Adrenal gland (tissue), 12 donors: ENCODE results near the gene COX7A2L. TPM values are rescaled to one million over a fixed set of nuclear protein-coding genes. Genes with fewer than 3 reads are reported as not detected.

Experiments
- DNase-seq, 7 donors: peaks; one replicate each; pipeline ENCODE4 v3.0.0-alpha.2; 2019 to 2020
- H3K27ac ChIP-seq, 5 donors: fragments of 200-600 bp; sonication (generic) in 4 of 5; 1 replicate in 3 of 5; 2 replicates in 2 of 5; pipeline versions ENCODE4 v1.5.1 to v1.8.0; 2016 to 2020; ENCODE audit warnings: mild to moderate bottlenecking in 1 of 5
- H3K27me3 ChIP-seq: fragments of 200-600 bp; 2 replicates; pipeline ENCODE4 v1.8.0; 2021
- H3K36me3 ChIP-seq, 2 donors: fragments of 200-600 bp; replicated peaks in 1 of 2; 1 replicate in 1 of 2; 2 replicates in 1 of 2; pipeline versions ENCODE4 v1.5.1 to v1.8.0; 2018 to 2022
- H3K4me1 ChIP-seq, 2 donors: fragments of 200-600 bp; replicated peaks in 1 of 2; 1 replicate in 1 of 2; 2 replicates in 1 of 2; pipeline versions ENCODE4 v1.5.1 to v1.8.0; 2018 to 2021
- H3K4me3 ChIP-seq, 4 donors: fragments of 200-600 bp; sonication (generic) in 3 of 4; one replicate each; pipeline ENCODE4 v1.5.1; 2016 to 2018
- H3K9me3 ChIP-seq, 3 donors: fragments of 200-600 bp; sonication (generic) in 1 of 3; replicated peaks in 1 of 3; 1 replicate in 2 of 3; 2 replicates in 1 of 3; pipeline versions ENCODE4 v1.5.1 to v1.8.0; 2016 to 2021
- POLR2A ChIP-seq, 2 donors: fragments of 450-650 bp; IDR thresholded peaks; one replicate each; pipeline ENCODE4 v1.6.1; 2017; ENCODE audit warnings: antibody characterized with exemption in 2 of 2, mild to moderate bottlenecking in 2 of 2, moderate library complexity in 1 of 2
- WGBS, 4 donors: extraction: QIAGEN DNeasy Blood & Tissue Kit in 2 of 4; methylation state at CpG; one replicate each; pipeline versions ENCODE4 v1.1.5 to v1.1.7; 2013 to 2017; 5-methylcytosine and 5-hydroxymethylcytosine counted together
- intact Hi-C, 2 donors: fragments of 100-400 bp; cut with DNase I; formaldehyde crosslinking; loops; one replicate each; pipeline versions ENCODE4 v1.14.1 to v1.15.0; 2022 to 2023
- polyA plus RNA-seq, 3 donors: library from polyadenylated mRNA; stranded (reverse); fragments of 200-250 nt in 2 of 3; fragments of 350-450 nt in 1 of 3; fragmentation: Illumina TruSeq in 1 of 3; extraction: RNeasy Lipid Tissue Mini Kit (QIAGEN cat#74804) in 1 of 3; gene quantifications; one replicate each; pipeline ENCODE4 v1.2.3, GENCODE V29; 2013 to 2014
- total RNA-seq, 9 donors: library from RNA; depleted of rRNA in 4 of 9; stranded (reverse); fragments of >200 nt in 4 of 9; fragments of 120-200 nt in 1 of 9; fragmentation: NEBNext Ultra II Directional in 1 of 9; extraction: Animal tissue kit (Norgen Biotek cat#: 25700) in 1 of 9; gene quantifications; one replicate each; pipeline versions ENCODE4 v1.1.0 to v1.2.4, GENCODE V29; 2013 to 2023
- TF ChIP-seq, protein P1 (sequence below), 6 experiments: fragments of 450-650 bp in 4 of 6; fragments of 200-600 bp in 2 of 6; sonication (generic) in 1 of 6; IDR thresholded peaks; 1 replicate in 5 of 6; 2 replicates in 1 of 6; pipeline versions ENCODE4 v1.5.1 to v1.8.0; 2016 to 2021; ENCODE audit warnings: antibody characterized with exemption in 6 of 6, mild to moderate bottlenecking in 2 of 6, moderate library complexity in 1 of 6
- donor health status: healthy with polysubstance abuse.
- donor health status: Bipolar disorder and iron deficiency.
- donor health status: DM: yes; HTN: yes; CAD: no.
- donor health status: DM: no; HTN: no; CAD: no.
- donor health status: DM: no; HTN: no; CAD: no.
- donor health status: DM: yes; HTN: yes; CAD: no.

COX7A2L gene
- total and polyA plus RNA-seq, 12 donors, result 124 to 446 (median 291) TPM

DNA sequence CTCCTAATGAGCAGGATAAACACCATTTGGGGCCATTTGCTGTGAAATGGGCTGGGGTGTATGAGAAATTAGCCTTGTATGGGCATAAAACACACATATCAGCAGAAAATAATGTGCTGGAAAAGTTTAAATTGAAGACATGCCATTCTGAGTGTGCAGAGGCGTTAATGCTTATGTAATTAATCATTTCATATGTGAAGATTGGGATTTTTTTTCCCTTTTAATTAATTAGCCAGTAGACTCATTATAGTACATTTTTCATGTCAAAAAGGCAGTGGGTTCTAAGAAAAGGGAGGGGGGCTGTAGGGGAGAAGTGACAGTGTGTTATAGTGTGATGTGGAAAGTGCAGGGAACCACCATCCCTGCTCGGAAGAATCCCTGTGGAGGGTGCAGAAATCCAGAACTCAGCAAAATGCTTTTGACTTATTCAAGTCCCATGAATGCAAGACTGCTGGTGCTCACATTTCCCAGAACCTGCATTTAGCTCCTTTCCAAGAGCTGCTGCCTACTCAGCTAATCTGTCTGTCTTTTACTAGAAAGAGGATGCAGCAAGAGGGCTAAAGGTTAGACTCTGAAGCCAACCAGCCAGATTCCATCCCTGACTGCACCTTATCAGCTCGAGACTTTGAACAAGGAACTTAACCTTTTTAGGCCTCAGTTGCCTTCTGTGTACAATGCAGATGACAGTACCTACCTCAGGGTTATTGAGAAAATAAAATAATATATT, 11.6 kb upstream of the COX7A2L start:
- Histone ChIP-seq H3K4me1 (peaks cover 4 to 8% of the 10 kb centered on the region in 2 donors), H3K4me3 (no peak overlapping the region), H3K36me3 (no peaks in the 10 kb centered on the region), H3K9me3 (no peaks in the 10 kb centered on the region), H3K27ac (peak overlapping the region in 1 of 5 donors; percentile 68), H3K27me3 (no peaks in the 10 kb centered on the region)
- intact Hi-C loops, result loop anchor here in 1 of 2 donors (10.0 kb wide), 1 partner anchor 112 kb away; no protein-coding TSS in a partner anchor
- TF ChIP-seq, protein P1, sequence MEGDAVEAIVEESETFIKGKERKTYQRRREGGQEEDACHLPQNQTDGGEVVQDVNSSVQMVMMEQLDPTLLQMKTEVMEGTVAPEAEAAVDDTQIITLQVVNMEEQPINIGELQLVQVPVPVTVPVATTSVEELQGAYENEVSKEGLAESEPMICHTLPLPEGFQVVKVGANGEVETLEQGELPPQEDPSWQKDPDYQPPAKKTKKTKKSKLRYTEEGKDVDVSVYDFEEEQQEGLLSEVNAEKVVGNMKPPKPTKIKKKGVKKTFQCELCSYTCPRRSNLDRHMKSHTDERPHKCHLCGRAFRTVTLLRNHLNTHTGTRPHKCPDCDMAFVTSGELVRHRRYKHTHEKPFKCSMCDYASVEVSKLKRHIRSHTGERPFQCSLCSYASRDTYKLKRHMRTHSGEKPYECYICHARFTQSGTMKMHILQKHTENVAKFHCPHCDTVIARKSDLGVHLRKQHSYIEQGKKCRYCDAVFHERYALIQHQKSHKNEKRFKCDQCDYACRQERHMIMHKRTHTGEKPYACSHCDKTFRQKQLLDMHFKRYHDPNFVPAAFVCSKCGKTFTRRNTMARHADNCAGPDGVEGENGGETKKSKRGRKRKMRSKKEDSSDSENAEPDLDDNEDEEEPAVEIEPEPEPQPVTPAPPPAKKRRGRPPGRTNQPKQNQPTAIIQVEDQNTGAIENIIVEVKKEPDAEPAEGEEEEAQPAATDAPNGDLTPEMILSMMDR (IDR thresholded peaks at IDR 0.05), result no peak
- TF ChIP-seq POLR2A (IDR thresholded peaks at IDR 0.05), result no peak
- WGBS, 4 donors, result 47 to 79% (median 70%) methylated on average over 3 of the region's 3 CpGs
- no peak for DNase-seq

DNA sequence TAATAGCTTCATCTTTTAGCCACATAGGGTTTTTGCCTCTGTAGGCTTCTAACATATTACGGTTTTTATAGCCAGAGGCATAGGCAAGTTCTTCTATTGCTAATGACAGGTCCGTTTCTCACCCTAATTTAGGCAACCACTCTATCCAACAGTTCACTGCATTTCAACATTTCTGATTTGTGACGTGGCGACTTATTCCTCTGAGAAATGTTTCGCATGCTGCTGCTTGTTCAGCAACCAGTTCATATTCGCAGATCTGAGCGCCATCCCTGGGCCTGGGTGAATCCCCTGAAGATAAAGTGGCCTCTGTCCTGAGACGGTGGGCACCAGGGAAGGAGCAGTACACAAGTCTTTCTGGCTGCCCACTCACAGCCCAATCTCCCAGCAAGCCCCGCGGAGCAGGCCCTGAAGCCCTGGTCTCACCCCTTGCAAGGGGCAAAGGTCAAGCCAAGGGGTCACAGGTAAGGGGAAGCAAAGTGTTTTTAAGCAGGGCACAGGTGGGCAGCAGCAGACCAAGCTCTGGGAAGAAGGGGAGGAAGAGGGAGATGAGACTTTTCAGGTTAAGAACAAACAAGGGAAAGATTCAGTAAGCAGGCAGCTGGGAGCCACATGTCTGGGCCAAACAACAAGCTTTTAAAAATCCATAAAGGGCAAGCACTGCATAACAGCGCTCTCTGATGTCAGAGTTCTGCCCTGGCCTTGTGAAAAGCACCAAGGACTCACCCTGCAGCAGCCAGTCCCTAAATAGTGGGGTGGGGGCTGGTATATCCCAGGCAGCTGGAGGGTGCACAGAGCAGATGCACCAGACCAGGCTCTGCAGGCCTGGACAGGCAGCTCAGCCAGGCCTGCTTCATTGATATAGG, 10.8 kb upstream of the COX7A2L start:
- peak in 6 of 7 donors; percentile 31 to 59 (median 44) for DNase-seq
- intact Hi-C loops, result loop anchor here in 1 of 2 donors (10.0 kb wide), 1 partner anchor 113 kb away; no protein-coding TSS in a partner anchor
- 76 to 82% (median 80%) methylated on average over 11 of the region's 11 CpGs for WGBS, 4 donors
- H3K4me3 ChIP-seq, result no peak overlapping the region
- H3K27me3 ChIP-seq, result no peaks in the 10 kb centered on the region
- TF ChIP-seq, protein P1 (IDR thresholded peaks at IDR 0.05), result no peak
- TF ChIP-seq POLR2A (IDR thresholded peaks at IDR 0.05), result no peak
- no peaks in the 10 kb centered on the region for H3K36me3 ChIP-seq
- peaks cover 8 to 10% of the 10 kb centered on the region in 2 donors for H3K4me1 ChIP-seq
- H3K27ac ChIP-seq, result peak overlapping the region in 3 of 5 donors; percentile 57 to 68 (median 63)
- no peaks in the 10 kb centered on the region for H3K9me3 ChIP-seq

DNA sequence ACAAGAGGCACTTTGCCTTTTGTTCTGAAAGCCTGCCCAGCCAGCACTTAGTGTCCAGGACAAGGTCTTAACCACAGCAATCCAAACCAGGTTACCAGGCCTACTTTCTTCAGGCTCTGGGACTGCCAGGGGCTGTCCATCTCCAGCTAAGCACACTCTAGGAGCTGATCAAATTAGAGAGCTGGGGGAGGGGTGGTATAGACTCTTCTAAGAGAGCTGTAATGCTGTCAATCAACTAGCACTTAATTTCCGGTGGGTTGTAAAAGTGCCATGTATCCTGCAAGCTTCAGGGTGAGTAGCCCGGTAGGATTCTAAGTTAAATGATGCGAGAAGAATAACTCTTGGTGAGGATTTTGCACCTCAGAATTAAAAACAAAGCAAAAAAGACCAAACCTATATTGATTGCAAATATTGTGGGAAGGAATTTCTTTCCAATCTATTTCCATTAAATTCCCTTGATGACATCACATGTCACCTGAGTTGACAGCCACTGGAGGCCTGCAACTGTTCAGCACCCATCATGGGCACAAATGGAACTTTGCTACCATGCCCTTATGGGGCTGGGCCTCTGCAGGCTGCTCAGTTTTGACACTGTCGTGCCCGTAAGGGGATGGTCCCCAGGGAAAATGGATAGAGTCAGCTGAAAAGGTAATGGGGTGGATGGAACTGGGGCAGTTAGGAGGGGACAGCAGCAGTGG, 8.7 kb upstream of the COX7A2L start:
- Histone ChIP-seq H3K9me3 (no peaks in the 10 kb centered on the region), H3K4me3 (no peak overlapping the region), H3K36me3 (no peaks in the 10 kb centered on the region), H3K27ac (no peak overlapping the region), H3K4me1 (peaks cover 18 to 20% of the 10 kb centered on the region in 2 donors), H3K27me3 (no peaks in the 10 kb centered on the region)
- no peak for DNase-seq
- TF ChIP-seq, protein P1 (IDR thresholded peaks at IDR 0.05), result no peak
- TF ChIP-seq POLR2A (IDR thresholded peaks at IDR 0.05), result no peak
- intact Hi-C loops, result loop anchor here in 1 of 2 donors (10.0 kb wide), 1 partner anchor 115 kb away; no protein-coding TSS in a partner anchor
- WGBS, 4 donors, result 89 to 95% (median 93%) methylated on average over 5 of the region's 5 CpGs
